Right hindlimb (tissue), 1 donor: Measurements from ENCODE around the gene CLEC18B.
"Not testable (repeated sequence)": the region's sequence is repeated elsewhere in the genome, so short reads cannot be mapped to it uniquely, and the experiment has no call there.

Source experiments
- DNase-seq: peaks from one replicate; pipeline ENCODE4 v3.0.0-alpha.2; 2018

Gene CLEC18B

GRCh38 chr16:74404148-74404933, 16.9 kb downstream of the CLEC18B start:
- DNase-seq = not testable (repeated sequence)

DNA sequence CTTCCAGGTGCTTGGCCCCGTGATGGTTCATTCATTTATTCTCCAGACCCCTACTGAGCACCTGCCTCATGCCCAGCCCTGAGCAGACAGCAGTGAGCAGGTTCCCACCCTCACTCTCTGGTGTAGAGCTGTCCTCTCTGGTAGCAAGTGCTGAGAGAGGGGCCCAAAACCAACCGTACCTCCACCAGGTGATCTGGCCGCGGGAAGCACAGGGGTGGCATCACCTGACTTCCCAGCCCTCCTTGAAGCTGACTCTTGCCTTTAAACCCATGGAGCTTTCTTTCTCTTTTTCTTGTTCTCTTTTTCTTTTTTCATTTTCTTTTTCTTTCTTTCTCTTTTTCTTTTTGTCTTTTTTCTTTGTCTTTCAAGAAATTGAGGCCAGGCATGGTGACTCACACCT, 21.0 kb downstream of the CLEC18B start:
- peak; percentile 6 for DNase-seq

GRCh38 chr16:74398212-74398895, 22.9 kb downstream of the CLEC18B start:
- peak; percentile 49 for DNase-seq

DNA sequence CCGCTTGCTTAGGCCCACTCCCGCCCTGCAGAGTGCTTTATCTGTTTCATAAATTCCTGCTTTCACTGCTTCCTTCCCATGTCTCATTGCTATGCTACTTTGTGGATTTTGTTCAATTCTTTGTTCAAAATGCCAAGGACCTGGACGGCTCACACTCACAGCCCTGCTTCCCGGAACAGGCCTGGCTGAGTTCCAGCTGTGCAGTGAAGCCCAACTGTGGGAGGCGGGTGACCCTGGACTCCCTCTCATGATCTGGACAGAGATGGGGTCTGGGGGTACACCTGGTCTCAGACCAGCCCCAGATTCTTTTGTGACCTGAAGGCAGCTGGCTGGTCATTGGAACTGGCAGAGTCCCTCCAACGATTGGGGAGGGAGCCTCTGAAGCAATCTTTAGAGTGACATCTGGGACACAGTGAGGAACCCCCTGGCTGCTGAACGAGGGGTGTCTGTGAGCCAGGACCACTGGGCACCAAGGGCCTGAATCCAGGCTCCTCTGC, 24.7 kb downstream of the CLEC18B start:
- DNase-seq = peak; percentile 49

- DNase-seq = not testable (repeated sequence)
Measured at GRCh38 chr16:74394604-74395003, 26.7 kb downstream of the CLEC18B start.

DNA sequence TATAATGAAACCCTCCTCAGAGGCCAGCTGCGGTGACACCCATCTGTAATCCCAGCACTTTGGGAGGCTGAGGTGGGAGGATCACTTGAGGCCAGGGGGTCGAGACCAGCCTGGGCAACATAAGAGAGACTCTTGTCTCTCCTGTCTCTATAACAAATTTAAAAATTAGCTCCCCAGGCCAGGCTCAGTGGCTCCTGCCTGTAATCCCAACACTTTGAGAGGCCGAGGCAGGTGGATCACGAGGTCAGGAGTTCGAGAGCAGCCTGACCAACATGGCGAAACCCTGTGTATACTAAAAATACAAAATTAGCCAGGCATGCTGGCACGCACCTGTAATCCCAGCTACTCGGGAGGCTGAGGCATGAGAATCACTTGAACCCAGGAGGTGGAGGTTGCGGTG, 27.1 kb downstream of the CLEC18B start:
- DNase-seq = not testable (repeated sequence)

GRCh38 chr16:74391454-74392050, 29.7 kb downstream of the CLEC18B start:
- not testable (repeated sequence) for DNase-seq

DNA sequence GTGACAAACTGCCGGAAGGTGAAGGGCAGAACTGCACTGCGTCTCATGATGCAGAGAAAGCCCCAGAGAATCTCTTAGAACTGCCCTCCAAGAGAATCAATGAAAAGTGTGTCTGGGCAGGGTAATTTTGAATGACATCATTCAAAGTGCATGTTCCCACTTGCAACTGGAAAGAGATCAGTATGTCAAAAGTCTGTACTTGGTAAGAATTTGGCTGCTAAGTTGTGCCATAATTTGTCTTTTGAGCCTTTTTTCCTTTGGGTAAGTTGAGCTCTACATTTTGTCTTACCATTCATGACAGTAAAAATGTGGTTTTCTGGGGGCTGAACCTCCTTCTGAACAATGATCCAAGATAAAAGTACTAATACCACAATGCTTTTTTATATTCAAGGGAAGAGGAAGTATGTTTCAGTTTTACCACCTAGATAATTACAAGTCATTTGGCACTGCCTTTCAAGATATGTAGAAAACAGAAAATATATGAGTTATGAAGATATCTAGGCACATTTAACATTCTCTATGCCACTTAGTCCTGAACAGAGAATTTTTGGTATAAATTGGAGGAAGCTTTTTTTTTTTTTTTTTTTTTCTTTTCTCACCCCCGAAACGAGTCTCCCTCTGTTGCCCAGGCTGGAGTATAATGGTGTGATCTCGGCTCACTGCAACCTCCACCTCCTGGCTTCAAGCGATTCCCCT, 38.8 kb downstream of the CLEC18B start:
- DNase-seq = not testable (repeated sequence)

GRCh38 chr16:74373847-74374184, 47.5 kb downstream of the CLEC18B start:
- not testable (repeated sequence) for DNase-seq

DNA sequence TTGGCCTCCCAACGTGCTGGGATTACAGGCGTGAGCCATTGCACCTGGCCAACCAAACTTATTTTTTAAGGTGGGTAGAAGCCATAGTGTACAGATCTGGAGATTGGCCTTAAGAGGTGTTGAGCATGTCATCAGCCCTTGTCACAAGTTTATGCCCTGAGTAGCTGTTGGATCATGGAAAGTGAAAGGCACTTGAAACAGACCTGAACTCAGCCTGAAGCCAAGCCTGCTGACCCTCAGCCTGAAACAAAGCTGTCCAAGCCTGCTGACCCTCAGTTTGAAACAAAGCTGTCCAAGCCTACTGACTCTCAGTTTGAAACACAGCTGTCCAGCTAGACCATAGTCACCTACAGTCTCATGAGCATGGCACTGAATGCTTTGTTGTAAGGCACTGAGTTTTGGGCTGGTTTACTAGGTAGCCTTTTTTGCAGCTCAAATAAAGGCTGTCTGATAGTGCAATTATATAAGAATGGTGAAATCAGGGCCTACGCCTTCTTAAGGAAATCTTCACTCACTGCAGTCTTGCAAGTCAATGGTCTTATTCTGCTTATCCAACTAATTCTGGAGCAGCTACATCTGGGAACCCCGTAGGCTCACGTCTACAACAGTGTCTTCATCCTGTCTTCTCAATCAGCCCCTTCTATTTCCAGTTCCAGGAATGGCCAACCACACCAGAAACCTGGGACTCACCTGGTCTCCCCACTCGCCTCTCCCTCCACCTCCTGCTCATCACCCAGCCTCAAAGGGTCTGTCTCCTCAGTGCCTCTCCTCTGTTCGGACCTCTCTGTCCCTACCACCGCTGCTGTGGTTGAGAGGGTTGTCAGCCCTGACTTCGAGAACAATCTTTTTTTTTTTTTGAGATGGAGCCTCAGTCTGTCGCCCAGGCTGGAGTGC, 48.1 kb downstream of the CLEC18B start:
- DNase-seq = no peak

DNA sequence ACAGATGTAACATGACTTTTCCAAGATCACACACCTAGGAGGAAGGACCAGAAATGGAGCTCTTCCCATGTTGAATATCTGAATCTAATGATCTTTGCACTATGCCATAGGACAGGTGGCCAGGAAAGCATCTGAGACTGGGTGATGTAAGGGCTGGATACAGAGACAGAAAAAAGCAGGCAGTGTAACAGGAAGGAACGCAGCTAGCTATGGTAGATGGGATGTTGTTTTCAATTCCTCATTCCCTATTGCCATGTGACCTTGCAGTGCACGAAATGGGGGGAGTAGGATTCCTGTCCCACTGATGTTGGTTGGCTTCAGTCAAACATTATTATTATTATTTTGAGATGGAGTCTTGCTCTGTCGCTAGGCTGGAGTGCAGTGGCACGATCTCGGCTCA, 48.9 kb downstream of the CLEC18B start:
- no peak for DNase-seq

DNA sequence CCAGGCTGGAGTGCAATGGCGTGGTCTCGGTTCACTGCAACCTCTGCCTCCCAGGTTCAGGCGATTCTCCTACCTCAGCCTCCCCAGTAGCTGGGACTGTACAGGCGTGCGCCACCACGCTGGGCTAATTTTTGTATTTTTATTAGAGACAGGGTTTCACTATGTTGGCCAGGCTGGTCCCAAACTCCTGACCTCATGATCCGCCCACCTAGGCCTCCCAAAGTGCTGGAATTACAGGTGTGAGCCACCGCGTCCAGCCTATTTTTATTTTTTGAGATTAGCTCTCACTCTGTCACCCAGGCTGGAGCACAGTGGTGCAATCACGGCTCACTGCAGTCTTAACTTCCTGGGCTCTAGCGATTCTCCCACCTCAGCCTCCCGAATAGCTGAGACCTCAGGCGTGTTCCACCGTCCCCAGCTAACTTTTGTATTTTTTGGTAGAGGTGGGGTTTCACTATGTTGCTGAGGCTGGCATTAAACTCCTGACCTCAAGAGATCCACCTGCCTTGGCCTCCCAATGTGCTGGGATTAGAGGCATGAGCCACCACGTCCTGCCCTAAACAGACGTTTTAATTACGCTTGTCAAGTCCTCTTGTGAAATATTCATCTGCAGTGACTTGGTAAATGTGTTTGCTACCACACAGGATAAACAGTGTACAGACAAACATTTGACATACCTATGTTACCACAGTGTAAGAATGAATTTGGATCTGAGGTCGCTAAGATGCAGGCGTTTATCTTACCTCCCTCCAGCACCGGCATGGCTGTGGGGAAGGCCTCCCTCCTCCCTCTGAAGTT, 50.7 kb downstream of the CLEC18B start:
- DNase-seq = not testable (repeated sequence)

- peak; percentile 97 for DNase-seq
Measured at GRCh38 chr16:74368002-74368911, 53.0 kb downstream of the CLEC18B start.

- DNase-seq = peak; percentile 68
Measured at GRCh38 chr16:74367469-74368001, 53.7 kb downstream of the CLEC18B start.

DNA sequence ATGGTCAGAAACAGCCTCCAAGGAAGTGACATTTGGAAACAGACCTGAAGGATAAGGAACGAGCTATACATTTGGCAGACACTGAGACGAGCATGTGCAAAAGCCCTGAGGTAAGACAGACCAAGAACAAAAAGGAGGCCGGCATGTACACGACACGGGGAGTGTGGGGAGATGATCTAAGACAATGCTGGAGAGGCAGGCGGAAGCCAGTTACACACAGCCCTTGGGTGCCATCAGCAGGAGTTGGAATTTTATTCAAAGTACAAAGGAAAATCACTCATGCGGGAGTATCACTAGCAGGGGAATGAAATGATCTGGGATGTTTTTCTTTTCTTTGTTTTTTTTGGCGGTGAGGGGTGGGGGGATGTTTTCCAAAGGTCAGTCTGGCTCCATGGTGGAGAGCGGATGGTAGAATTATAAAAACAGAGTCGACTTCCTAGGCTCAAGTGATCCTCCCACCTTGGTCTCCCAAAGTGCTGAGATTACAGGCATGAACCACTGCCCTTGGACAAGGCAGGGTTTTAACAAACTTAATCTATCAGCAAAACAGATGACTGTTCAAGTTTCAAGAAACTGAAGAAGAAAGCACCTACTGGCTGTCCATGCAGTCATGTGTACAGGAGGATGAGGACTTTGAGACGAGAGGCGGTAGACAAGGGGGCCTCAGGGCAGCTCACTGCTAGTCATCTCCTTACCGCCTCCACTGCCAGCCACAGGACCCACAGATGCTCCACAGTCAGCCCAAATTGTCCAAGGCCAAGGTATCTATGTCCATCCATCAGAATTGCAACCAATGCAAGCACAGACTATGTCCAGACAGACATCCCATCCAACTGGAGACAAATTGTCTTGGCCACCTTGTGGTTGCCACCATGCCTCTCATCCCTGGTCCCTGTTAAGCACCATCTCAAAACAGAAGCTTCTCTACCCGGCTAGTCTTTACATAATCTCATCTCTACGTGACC, 59.4 kb downstream of the CLEC18B start:
- not testable (repeated sequence) for DNase-seq
